ENCODE measurements around the gene CDK6.

DNA sequence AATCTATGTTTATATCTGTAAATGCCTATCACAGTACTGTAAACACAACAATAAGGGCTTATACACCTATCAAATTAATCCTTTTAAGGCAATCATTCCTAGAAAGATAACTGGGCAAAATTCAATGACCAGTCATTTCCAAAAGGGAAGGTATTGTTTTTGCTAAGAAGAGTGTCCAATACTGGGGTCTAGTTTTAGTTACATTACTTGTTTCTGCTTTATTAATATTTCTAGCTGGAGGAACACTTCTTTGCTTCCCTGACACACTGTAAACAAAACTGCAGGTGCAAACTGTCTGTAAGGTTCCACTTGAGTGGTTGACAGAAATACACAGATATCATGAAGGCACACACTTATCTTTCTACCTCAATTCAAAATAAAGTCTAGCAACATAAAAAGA is 162.0 kb downstream of the CDK6 start:
- no peak for TF ChIP-seq PKNOX1 (IDR thresholded peaks at IDR 0.05)
- TF ChIP-seq FOXA1 (IDR thresholded peaks at IDR 0.05), result no peak
- no peak for TF ChIP-seq L3MBTL2 (conservative IDR thresholded peaks at IDR 0.05)
